Activated CD8-positive, alpha-beta T cell treated with anti-CD3 and anti-CD28 coated beads for 36 hours (primary cell): ENCODE measurements around the gene MEIS1. TPM values are rescaled to one million over a fixed set of nuclear protein-coding genes. Genes with fewer than 3 reads are reported as not detected.

Experiments
- ATAC-seq: fragments of 200-7000 bp; cut with Tn5 transposase; one replicate; pipeline ENCODE4 v1.10.0; 2021; ENCODE audit warnings: mild to moderate bottlenecking, moderate library complexity
- CTCF ChIA-PET: fragments of 350-600 bp; sonication (Branson Sonifier 250); formaldehyde crosslinking; loops from one replicate; lab custom pipeline; 2021; ENCODE audit warnings: antibody characterized with exemption; lab: Charles Lee
- POLR2A ChIA-PET: fragments of 350-600 bp; sonication (Branson Sonifier 250); formaldehyde crosslinking; loops from one replicate; lab custom pipeline; 2021; ENCODE audit warnings: antibody characterized with exemption; lab: Charles Lee
- DNase-seq: peaks from one replicate; pipeline ENCODE4 v3.0.0-alpha.2; 2020
- H3K27ac Mint-ChIP-seq: one replicate; pipeline ENCODE4 v1.8.0; 2021; ENCODE audit warnings: mild to moderate bottlenecking, mixed read lengths
- H3K27me3 Mint-ChIP-seq: one replicate; pipeline ENCODE4 v1.8.0; 2021; ENCODE audit warnings: mixed read lengths
- H3K36me3 Mint-ChIP-seq: one replicate; pipeline ENCODE4 v1.8.0; 2021; ENCODE audit warnings: low read depth, mixed read lengths
- H3K4me1 Mint-ChIP-seq: one replicate; pipeline ENCODE4 v1.8.0; 2021; ENCODE audit warnings: low read depth, mixed read lengths
- H3K4me3 Mint-ChIP-seq: one replicate; pipeline ENCODE4 v1.8.0; 2021; ENCODE audit warnings: mild to moderate bottlenecking, moderate library complexity, mixed read lengths
- H3K9me3 Mint-ChIP-seq: one replicate; pipeline ENCODE4 v1.8.0; 2021; ENCODE audit warnings: mixed read lengths
- intact Hi-C: fragments of 100-400 bp; cut with micrococcal nuclease; formaldehyde crosslinking; loops from one replicate; pipeline ENCODE4 v1.10.0; 2022
- total RNA-seq, 2 experiments: library from RNA; stranded (reverse); gene quantifications; one replicate each; pipeline ENCODE4 v1.2.3, GENCODE V29; 2021
- TF ChIP-seq, protein P1 (sequence below): fragments of 200-600 bp; IDR thresholded peaks from one replicate; pipeline ENCODE4 v1.8.0; 2022; ENCODE audit warnings: antibody characterized with exemption, mild to moderate bottlenecking

MEIS1 gene
- total RNA-seq, 2 experiments from 2014 or later, result not detected

DNA sequence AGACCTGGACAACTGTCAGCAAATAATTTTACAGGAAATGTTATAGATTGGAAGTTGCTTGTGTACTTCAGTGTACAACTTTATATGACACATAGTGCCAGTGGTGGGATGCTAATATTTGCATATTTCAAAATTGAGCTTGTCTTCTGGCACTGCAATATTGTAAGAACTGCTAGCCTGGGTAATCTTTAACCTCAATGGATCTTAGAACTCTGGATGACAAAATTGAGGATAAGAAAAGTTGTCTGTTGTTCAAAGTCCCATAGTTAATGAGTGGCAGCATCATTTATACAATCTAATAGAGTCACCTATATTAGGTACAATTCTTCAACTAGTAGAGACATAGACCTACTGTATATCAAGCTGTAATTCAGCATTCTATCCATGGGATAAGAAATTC lies 110.3 kb downstream of the MEIS1 start:
- H3K27me3 Mint-ChIP-seq, result peaks cover 3% of the 10 kb centered on the region
- H3K4me3 Mint-ChIP-seq, result no peak overlapping the region
- H3K27ac Mint-ChIP-seq, result no peak overlapping the region
- H3K9me3 Mint-ChIP-seq, result no peaks in the 10 kb centered on the region
- ChIA-PET POLR2A (interaction anchor here (0.6 kb wide), 1 partner anchor 411 kb away, joined by 3 read pairs; no protein-coding TSS in a partner anchor), CTCF (no interaction called here)
- DNase-seq (no peak), ATAC-seq (no peak)
- intact Hi-C loops, result no loop called here
- H3K36me3 Mint-ChIP-seq, result no peaks in the 10 kb centered on the region
- TF ChIP-seq, protein P1, sequence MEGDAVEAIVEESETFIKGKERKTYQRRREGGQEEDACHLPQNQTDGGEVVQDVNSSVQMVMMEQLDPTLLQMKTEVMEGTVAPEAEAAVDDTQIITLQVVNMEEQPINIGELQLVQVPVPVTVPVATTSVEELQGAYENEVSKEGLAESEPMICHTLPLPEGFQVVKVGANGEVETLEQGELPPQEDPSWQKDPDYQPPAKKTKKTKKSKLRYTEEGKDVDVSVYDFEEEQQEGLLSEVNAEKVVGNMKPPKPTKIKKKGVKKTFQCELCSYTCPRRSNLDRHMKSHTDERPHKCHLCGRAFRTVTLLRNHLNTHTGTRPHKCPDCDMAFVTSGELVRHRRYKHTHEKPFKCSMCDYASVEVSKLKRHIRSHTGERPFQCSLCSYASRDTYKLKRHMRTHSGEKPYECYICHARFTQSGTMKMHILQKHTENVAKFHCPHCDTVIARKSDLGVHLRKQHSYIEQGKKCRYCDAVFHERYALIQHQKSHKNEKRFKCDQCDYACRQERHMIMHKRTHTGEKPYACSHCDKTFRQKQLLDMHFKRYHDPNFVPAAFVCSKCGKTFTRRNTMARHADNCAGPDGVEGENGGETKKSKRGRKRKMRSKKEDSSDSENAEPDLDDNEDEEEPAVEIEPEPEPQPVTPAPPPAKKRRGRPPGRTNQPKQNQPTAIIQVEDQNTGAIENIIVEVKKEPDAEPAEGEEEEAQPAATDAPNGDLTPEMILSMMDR, result no peak
- no peaks in the 10 kb centered on the region for H3K4me1 Mint-ChIP-seq

DNA sequence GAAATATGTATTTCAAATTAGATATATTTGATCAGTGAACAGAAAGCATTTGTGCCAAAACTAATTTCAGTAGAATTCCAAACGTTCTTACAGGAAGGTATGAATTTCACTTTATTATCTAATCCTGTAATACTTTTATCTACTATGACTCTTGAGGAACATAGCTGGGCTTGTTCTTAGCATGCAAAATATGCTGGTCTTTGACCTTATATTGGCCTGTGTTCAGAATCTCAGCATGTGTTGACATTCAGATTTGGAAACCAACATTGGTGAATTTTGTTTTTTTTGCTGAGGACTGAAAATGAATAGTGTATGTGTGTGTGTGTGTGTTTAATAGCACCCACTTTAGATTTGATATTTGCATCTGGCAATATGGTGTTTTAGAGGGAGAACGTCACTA lies 112.2 kb downstream of the MEIS1 start:
- DNase-seq, result no peak
- no peaks in the 10 kb centered on the region for H3K9me3 Mint-ChIP-seq
- TF ChIP-seq, protein P1, result no peak
- no peak overlapping the region for H3K4me3 Mint-ChIP-seq
- peaks cover 3% of the 10 kb centered on the region for H3K27me3 Mint-ChIP-seq
- no peaks in the 10 kb centered on the region for H3K36me3 Mint-ChIP-seq
- H3K27ac Mint-ChIP-seq, result no peak overlapping the region
- ChIA-PET POLR2A (no interaction called here), CTCF (no interaction called here)
- no peaks in the 10 kb centered on the region for H3K4me1 Mint-ChIP-seq
- intact Hi-C loops, result no loop called here
- ATAC-seq, result no peak

DNA sequence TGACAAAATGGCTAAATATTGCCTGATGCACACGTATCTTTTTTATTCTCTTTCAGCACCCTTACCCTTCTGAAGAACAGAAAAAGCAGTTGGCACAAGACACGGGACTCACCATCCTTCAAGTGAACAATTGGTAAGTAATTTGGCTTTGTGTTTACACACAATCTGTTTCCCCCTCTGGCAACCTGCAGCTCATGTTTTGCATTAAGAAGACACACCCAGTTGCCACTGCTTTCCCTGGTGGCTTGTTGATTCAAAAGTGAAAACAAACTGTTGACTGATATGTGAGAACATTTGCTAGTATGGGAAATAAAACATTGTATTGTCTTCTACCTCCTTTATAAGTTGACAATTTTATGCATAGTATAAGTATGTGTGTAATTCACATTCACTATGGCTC lies 113.0 kb downstream of the MEIS1 start:
- intact Hi-C loops, result no loop called here
- ChIA-PET CTCF (no interaction called here), POLR2A (no interaction called here)
- Mint-ChIP-seq H3K27me3 (peaks cover 1% of the 10 kb centered on the region), H3K4me3 (no peak overlapping the region), H3K27ac (no peak overlapping the region), H3K9me3 (no peaks in the 10 kb centered on the region), H3K4me1 (no peaks in the 10 kb centered on the region), H3K36me3 (no peaks in the 10 kb centered on the region)
- no peak for DNase-seq
- TF ChIP-seq, protein P1, result no peak
- ATAC-seq, result no peak

DNA sequence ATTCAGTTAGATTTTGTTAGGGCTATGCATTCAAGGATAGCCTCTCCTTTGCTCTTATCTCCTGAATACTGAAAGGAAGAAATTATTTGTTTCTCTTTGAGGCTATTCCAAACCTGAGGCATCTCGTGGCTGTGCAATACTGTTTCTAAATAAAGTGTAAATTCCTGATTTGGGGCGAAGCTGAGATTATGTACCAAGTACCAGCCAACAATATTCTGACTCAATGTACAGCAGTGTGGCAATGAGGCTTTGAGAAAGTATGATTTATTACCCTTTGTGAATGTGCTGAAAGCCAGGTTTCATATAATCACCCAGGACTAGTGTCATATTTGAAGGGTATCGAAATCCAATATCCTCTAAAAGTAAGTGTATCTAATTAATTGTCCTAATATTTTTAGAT lies 113.5 kb downstream of the MEIS1 start:
- Mint-ChIP-seq H3K9me3 (no peaks in the 10 kb centered on the region), H3K27me3 (no peaks in the 10 kb centered on the region), H3K36me3 (no peaks in the 10 kb centered on the region), H3K4me1 (no peaks in the 10 kb centered on the region), H3K27ac (no peak overlapping the region), H3K4me3 (no peak overlapping the region)
- intact Hi-C loops, result no loop called here
- no peak for DNase-seq
- ATAC-seq, result no peak
- TF ChIP-seq, protein P1, result no peak
- CTCF ChIA-PET, result no interaction called here
- POLR2A ChIA-PET, result no interaction called here

DNA sequence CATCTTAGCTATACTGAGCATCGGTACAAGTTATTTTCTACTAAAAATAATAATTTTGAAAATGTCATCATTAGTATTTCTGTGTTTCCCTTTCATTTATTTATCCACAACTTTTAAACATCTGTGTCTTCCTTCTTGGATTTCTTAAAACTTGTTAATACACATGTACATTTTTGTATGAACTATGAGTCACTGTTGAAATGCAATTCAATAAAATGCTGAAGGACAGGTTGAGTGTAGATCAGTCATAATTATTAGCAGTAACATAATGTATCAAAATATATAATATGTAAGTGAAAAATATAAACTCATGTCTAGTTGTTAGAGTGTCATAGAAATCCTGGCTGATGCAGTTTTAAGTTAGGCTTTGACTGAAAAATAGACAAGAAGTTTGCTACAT lies 115.9 kb downstream of the MEIS1 start:
- no peak for ATAC-seq
- H3K4me1 Mint-ChIP-seq, result no peaks in the 10 kb centered on the region
- intact Hi-C loops, result no loop called here
- ChIA-PET CTCF (no interaction called here), POLR2A (no interaction called here)
- no peak for DNase-seq
- TF ChIP-seq, protein P1, result no peak
- no peak overlapping the region for H3K4me3 Mint-ChIP-seq
- H3K27me3 Mint-ChIP-seq, result no peaks in the 10 kb centered on the region
- H3K27ac Mint-ChIP-seq, result no peak overlapping the region
- no peaks in the 10 kb centered on the region for H3K9me3 Mint-ChIP-seq
- no peaks in the 10 kb centered on the region for H3K36me3 Mint-ChIP-seq
